ENCODE measurements around the gene DEPDC5.

DNA sequence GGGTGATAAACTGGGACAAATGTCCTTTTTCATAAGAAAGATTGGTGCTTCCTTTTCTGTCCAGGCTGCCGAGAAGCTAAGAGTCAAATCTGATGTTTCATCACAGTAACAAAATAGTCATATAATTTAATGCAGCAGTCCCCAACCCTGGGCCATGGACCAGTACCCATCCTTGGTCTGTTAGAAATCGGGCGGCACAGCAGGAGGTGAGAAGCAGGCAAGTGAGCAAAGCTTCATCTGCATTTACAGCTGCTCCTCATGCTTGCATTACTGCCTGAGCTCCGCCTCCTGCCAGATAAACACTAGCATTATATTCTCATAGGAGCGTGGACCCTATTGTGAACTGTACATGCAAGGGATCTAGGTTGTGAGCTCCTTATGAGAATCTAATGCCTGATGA, 30.1 kb upstream of the DEPDC5 start:
- TF ChIP-seq CTCF (IDR thresholded peaks at IDR 0.05) (no peak), EZH2phosphoT487 (IDR thresholded peaks at IDR 0.05) (no peak), EZH2 (IDR thresholded peaks at IDR 0.05) (no peak)

All from neural progenitor cell (in vitro differentiated cells).